Neuronal stem cell (in vitro differentiated cells): ENCODE results near the gene SEMA6A.
A peak's percentile ranks its signal among the peaks of the same experiment; 100 is the strongest.

Experiments
- DNase-seq: peaks from one replicate; pipeline ENCODE4 v3.0.0-alpha.2; 2013; ENCODE audit warnings: low spot score
- H2AFZ ChIP-seq: one replicate; pipeline ENCODE4 v1.6.1; 2013; ENCODE audit warnings: mild to moderate bottlenecking, low read length, inconsistent platforms
- H2AK5ac ChIP-seq: 2 replicates; pipeline ENCODE4 v1.6.1; 2013; ENCODE audit warnings: low read depth, mild to moderate bottlenecking, inconsistent platforms, low read length, moderate library complexity, mixed read lengths
- H2BK120ac ChIP-seq: 2 replicates; pipeline ENCODE4 v1.6.1; 2013; ENCODE audit warnings: low read depth, mild to moderate bottlenecking, inconsistent platforms, low read length, moderate library complexity, mixed read lengths
- H2BK12ac ChIP-seq: one replicate; pipeline ENCODE4 v1.6.1; 2013; ENCODE audit warnings: low read length, inconsistent platforms
- H2BK15ac ChIP-seq: 2 replicates; pipeline ENCODE4 v1.6.1; 2013; ENCODE audit warnings: mild to moderate bottlenecking, low read length, inconsistent platforms, mixed read lengths
- H2BK5ac ChIP-seq: one replicate; pipeline ENCODE4 v1.6.1; 2013; ENCODE audit warnings: inconsistent platforms, mild to moderate bottlenecking, low read length, moderate library complexity
- H3K14ac ChIP-seq: one replicate; pipeline ENCODE4 v1.6.1; 2013; ENCODE audit warnings: low read length, inconsistent platforms
- H3K18ac ChIP-seq: 2 replicates; pipeline ENCODE4 v1.6.1; 2013; ENCODE audit warnings: low read length, inconsistent platforms
- H3K23ac ChIP-seq: 2 replicates; pipeline ENCODE4 v1.6.1; 2013; ENCODE audit warnings: low read depth, mild to moderate bottlenecking, mixed read lengths, low read length, inconsistent platforms; ENCODE audit not compliant: poor library complexity
- H3K27ac ChIP-seq: replicated peaks from 3 replicates; pipeline ENCODE4 v1.5.1; 2013; ENCODE audit warnings: low read length, inconsistent platforms
- H3K27me3 ChIP-seq, 3 experiments: 2 replicates each; pipeline ENCODE4 v1.6.1; 2013; ENCODE audit warnings: low read length in 3 of 3, mild to moderate bottlenecking in 2 of 3, inconsistent platforms in 1 of 3, low read depth in 1 of 3, mixed read lengths in 1 of 3, moderate library complexity in 1 of 3; ENCODE audit not compliant: control insufficient read depth in 3 of 3, insufficient read depth in 3 of 3
- H3K36me3 ChIP-seq, 2 donors: replicated peaks in 1 of 2; 2 replicates each; pipeline ENCODE4 v1.6.1; 2013; ENCODE audit warnings: low read length in 2 of 2; ENCODE audit not compliant: control insufficient read depth in 2 of 2, insufficient read depth in 2 of 2
- H3K4ac ChIP-seq: 2 replicates; pipeline ENCODE4 v1.6.1; 2013; ENCODE audit warnings: inconsistent platforms, mild to moderate bottlenecking, low read length, moderate library complexity
- H3K4me1 ChIP-seq, 2 donors: 1 replicate in 1 of 2; 2 replicates in 1 of 2; pipeline ENCODE4 v1.6.1; 2013; ENCODE audit warnings: low read length in 2 of 2, low read depth in 1 of 2; ENCODE audit not compliant: control insufficient read depth in 2 of 2, insufficient read depth in 1 of 2
- H3K4me2 ChIP-seq: one replicate; pipeline ENCODE4 v1.6.1; 2013; ENCODE audit warnings: mild to moderate bottlenecking, low read length, inconsistent platforms; ENCODE audit not compliant: insufficient read depth, poor library complexity, severe bottlenecking
- H3K4me3 ChIP-seq, 2 donors: 2 replicates each; pipeline ENCODE4 v1.5.1; 2013; ENCODE audit warnings: low read length in 2 of 2, mild to moderate bottlenecking in 2 of 2, inconsistent platforms in 1 of 2, moderate library complexity in 1 of 2
- H3K79me1 ChIP-seq: one replicate; pipeline ENCODE4 v1.6.1; 2013; ENCODE audit warnings: low read depth, mild to moderate bottlenecking, inconsistent platforms, low read length, moderate library complexity
- H3K9ac ChIP-seq: one replicate; pipeline ENCODE4 v1.6.1; 2013; ENCODE audit warnings: mild to moderate bottlenecking, low read depth, low read length, inconsistent platforms; ENCODE audit not compliant: poor library complexity
- H3K9me3 ChIP-seq, 2 donors: replicated peaks in 1 of 2; 2 replicates each; pipeline versions ENCODE3 to v1.6.1; 2013; ENCODE audit warnings: low read length in 2 of 2, mild to moderate bottlenecking in 2 of 2, inconsistent platforms in 1 of 2, low read depth in 1 of 2, mixed read lengths in 1 of 2, moderate library complexity in 1 of 2; ENCODE audit not compliant: control insufficient read depth in 2 of 2, insufficient read depth in 1 of 2
- H4K8ac ChIP-seq: one replicate; pipeline ENCODE4 v1.6.1; 2013; ENCODE audit warnings: low read depth, mild to moderate bottlenecking, inconsistent platforms, low read length, moderate library complexity
- H4K91ac ChIP-seq: one replicate; pipeline ENCODE4 v1.6.1; 2013; ENCODE audit warnings: low read length, low read depth, mild to moderate bottlenecking, inconsistent platforms; ENCODE audit not compliant: poor library complexity
- WGBS, 2 donors: extraction: QIAGEN DNeasy Blood & Tissue Kit; methylation state at CpG; one replicate each; pipeline ENCODE4 v1.1.7; 2013; ENCODE audit warnings: missing lambda C conversion rate in 2 of 2, mixed read lengths in 1 of 2; ENCODE audit not compliant: insufficient read length in 2 of 2, insufficient replicate concordance in 1 of 2; ENCODE audit errors: extremely low coverage in 2 of 2; 5-methylcytosine and 5-hydroxymethylcytosine counted together

The SEMA6A gene

DNA sequence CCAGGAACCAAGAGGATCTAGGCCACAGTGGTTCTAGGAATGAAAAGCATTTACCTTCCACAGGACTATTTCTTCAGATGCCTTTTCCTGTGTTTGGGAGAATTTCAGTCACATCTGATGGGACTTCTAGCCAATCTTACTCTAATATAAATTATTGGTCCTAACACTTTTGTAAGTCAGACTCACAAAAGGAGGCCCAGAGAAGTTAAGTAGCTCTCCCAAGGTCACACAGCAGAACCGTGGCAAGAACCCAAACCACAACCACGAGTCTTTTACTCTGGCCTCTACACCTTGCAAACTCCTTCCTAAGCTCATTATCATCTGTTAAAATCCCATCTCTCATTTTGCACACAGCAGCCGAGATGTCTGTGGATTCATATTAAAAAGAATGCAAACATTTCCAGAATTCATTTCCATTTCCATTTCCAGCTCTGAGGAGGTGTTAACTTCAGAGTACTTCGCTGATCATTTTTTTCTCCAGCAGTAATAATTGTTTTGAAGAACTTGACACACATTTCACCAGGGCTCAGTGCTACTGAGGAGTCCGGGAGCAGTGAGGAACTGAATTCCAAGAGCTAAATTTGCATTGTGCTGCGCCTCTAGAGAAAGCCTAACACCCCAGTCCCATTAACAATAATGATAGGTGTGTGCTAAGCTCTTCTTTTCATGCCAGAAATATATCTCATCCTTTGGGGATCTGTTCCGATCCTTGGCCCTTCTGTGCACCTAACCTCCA lies 168.1 kb downstream of the SEMA6A start:
- WGBS, 2 donors, result no CpG with 5 or more reads among the region's 7 CpGs
- peaks cover 0 to 3% (median 0%) of the 10 kb centered on the region in 3 experiments for H3K27me3 ChIP-seq
- H3K14ac ChIP-seq, result no peak overlapping the region
- no peaks in the 10 kb centered on the region for H3K9me3 ChIP-seq
- no peak overlapping the region for H2BK15ac ChIP-seq
- H3K79me1 ChIP-seq, result no peaks in the 10 kb centered on the region
- H4K91ac ChIP-seq, result no peak overlapping the region
- no peak for DNase-seq
- no peak overlapping the region for H3K4me2 ChIP-seq
- no peaks in the 10 kb centered on the region for H3K36me3 ChIP-seq
- H2BK120ac ChIP-seq, result no peak overlapping the region
- H4K8ac ChIP-seq, result no peak overlapping the region
- H2BK5ac ChIP-seq, result no peak overlapping the region
- H3K23ac ChIP-seq, result no peak overlapping the region
- H2AFZ ChIP-seq, result no peak overlapping the region
- no peak overlapping the region for H3K18ac ChIP-seq
- no peak overlapping the region for H3K4me3 ChIP-seq
- H3K4me1 ChIP-seq, result no peaks in the 10 kb centered on the region
- no peak overlapping the region for H3K9ac ChIP-seq
- no peak overlapping the region for H3K4ac ChIP-seq
- H3K27ac ChIP-seq, result no peak overlapping the region
- no peak overlapping the region for H2BK12ac ChIP-seq
- H2AK5ac ChIP-seq, result no peak overlapping the region

DNA sequence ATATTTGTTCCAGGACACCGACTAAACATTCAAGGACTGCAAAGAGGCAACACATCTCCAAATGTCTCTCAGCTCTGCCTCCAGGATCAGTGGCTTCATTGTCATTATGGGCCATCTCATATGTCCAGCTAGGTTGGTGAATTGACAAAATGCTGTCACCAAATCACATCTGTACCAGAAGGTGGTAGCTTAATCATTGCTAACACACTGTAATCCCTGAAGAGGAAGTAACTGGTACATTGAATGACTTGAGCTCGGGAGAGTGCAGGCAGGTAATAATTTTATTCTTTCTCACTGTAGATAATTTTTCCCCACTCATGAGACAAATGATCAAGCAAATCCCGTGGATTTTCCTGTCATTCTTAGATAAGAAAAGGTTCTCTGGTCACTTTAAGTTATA lies 169.8 kb downstream of the SEMA6A start:
- no peak overlapping the region for H2BK120ac ChIP-seq
- no peak overlapping the region for H2AK5ac ChIP-seq
- H2BK5ac ChIP-seq, result no peak overlapping the region
- no peak overlapping the region for H2BK12ac ChIP-seq
- H4K8ac ChIP-seq, result no peak overlapping the region
- no peak overlapping the region for H3K18ac ChIP-seq
- no peak overlapping the region for H3K14ac ChIP-seq
- H3K27me3 ChIP-seq, result peaks cover 0 to 3% (median 0%) of the 10 kb centered on the region in 3 experiments
- WGBS, 2 donors, result no CpG with 5 or more reads among the region's 3 CpGs
- no peaks in the 10 kb centered on the region for H3K79me1 ChIP-seq
- no peak overlapping the region for H2BK15ac ChIP-seq
- H3K4me2 ChIP-seq, result no peak overlapping the region
- no peaks in the 10 kb centered on the region for H3K9me3 ChIP-seq
- no peak overlapping the region for H2AFZ ChIP-seq
- H3K4ac ChIP-seq, result no peak overlapping the region
- no peaks in the 10 kb centered on the region for H3K36me3 ChIP-seq
- no peak overlapping the region for H3K27ac ChIP-seq
- no peaks in the 10 kb centered on the region for H3K4me1 ChIP-seq
- H3K23ac ChIP-seq, result no peak overlapping the region
- no peak overlapping the region for H3K4me3 ChIP-seq
- H3K9ac ChIP-seq, result no peak overlapping the region
- DNase-seq, result no peak
- no peak overlapping the region for H4K91ac ChIP-seq

- Histone ChIP-seq H3K23ac (no peak overlapping the region), H3K79me1 (no peaks in the 10 kb centered on the region), H3K9me3 (no peaks in the 10 kb centered on the region), H3K4me3 (no peak overlapping the region), H4K8ac (no peak overlapping the region), H3K4me1 (no peaks in the 10 kb centered on the region), H3K27ac (no peak overlapping the region), H3K36me3 (no peaks in the 10 kb centered on the region), H3K4ac (no peak overlapping the region), H2BK120ac (no peak overlapping the region), H2BK5ac (no peak overlapping the region), H2BK12ac (no peak overlapping the region), H2AFZ (peak overlapping the region; percentile 58), H3K18ac (no peak overlapping the region), H3K27me3 (peaks cover 0 to 3% (median 0%) of the 10 kb centered on the region in 3 experiments), H2BK15ac (no peak overlapping the region), H2AK5ac (no peak overlapping the region), H3K14ac (no peak overlapping the region), H3K4me2 (no peak overlapping the region), H4K91ac (no peak overlapping the region), H3K9ac (no peak overlapping the region)
- WGBS, 2 donors, result no CpG with 5 or more reads among the region's 2 CpGs
- DNase-seq, result no peak
Measured at GRCh38 chr5:116404016-116404415, 170.6 kb downstream of the SEMA6A start.

DNA sequence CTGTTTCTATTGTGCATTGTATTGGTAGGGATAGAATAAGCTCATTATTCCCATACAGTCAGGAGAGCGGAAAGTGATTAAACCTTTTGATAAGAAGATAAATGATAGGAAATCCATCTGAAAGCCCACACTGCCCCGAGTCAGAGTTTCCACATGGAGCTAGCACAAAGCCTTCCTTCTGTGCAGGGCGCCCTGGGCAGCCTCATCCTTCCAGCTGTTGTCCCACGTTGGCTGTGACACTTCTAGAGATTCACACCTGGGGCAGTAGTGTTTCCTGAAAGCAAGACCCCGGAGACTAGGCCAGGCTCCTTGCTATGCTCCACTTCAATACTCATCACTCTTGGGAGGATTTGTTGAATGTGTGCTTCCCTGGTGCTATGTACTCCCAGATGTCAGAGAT lies 172.4 kb downstream of the SEMA6A start:
- WGBS, 2 donors, result no CpG with 5 or more reads among the region's 5 CpGs
- no peak overlapping the region for H4K91ac ChIP-seq
- DNase-seq, result no peak
- H3K27ac ChIP-seq, result no peak overlapping the region
- H3K79me1 ChIP-seq, result no peaks in the 10 kb centered on the region
- peaks cover 0 to 3% (median 0%) of the 10 kb centered on the region in 3 experiments for H3K27me3 ChIP-seq
- peak overlapping the region; percentile 18 for H3K18ac ChIP-seq
- H3K4me2 ChIP-seq, result no peak overlapping the region
- H3K9ac ChIP-seq, result no peak overlapping the region
- H3K9me3 ChIP-seq, result no peaks in the 10 kb centered on the region
- no peak overlapping the region for H2AFZ ChIP-seq
- no peak overlapping the region for H3K4ac ChIP-seq
- H2BK12ac ChIP-seq, result no peak overlapping the region
- H3K14ac ChIP-seq, result no peak overlapping the region
- no peak overlapping the region for H2BK5ac ChIP-seq
- no peak overlapping the region for H4K8ac ChIP-seq
- no peaks in the 10 kb centered on the region for H3K36me3 ChIP-seq
- H3K23ac ChIP-seq, result no peak overlapping the region
- no peak overlapping the region for H2BK120ac ChIP-seq
- H2BK15ac ChIP-seq, result no peak overlapping the region
- no peaks in the 10 kb centered on the region for H3K4me1 ChIP-seq
- H2AK5ac ChIP-seq, result no peak overlapping the region
- no peak overlapping the region for H3K4me3 ChIP-seq
